Choroid plexus epithelial cell (primary cell): Measurements from ENCODE around the gene KCNK3.

ENCODE experiments used
- DNase-seq: peaks from one replicate; pipeline ENCODE4 v3.0.0-alpha.2; 2010; ENCODE audit warnings: low read depth
- H3K4me3 ChIP-seq: 2 replicates; pipeline ENCODE4 v1.5.1; 2011; ENCODE audit warnings: low read depth, mild to moderate bottlenecking, control low read depth, low read length, moderate library complexity
- TF ChIP-seq, protein P1 (sequence below): conservative IDR thresholded peaks from 2 replicates; pipeline ENCODE4 v1.5.1; 2011; ENCODE audit warnings: low read depth, mild to moderate bottlenecking, control low read depth, inconsistent platforms, low read length, moderate library complexity

Gene KCNK3

DNA sequence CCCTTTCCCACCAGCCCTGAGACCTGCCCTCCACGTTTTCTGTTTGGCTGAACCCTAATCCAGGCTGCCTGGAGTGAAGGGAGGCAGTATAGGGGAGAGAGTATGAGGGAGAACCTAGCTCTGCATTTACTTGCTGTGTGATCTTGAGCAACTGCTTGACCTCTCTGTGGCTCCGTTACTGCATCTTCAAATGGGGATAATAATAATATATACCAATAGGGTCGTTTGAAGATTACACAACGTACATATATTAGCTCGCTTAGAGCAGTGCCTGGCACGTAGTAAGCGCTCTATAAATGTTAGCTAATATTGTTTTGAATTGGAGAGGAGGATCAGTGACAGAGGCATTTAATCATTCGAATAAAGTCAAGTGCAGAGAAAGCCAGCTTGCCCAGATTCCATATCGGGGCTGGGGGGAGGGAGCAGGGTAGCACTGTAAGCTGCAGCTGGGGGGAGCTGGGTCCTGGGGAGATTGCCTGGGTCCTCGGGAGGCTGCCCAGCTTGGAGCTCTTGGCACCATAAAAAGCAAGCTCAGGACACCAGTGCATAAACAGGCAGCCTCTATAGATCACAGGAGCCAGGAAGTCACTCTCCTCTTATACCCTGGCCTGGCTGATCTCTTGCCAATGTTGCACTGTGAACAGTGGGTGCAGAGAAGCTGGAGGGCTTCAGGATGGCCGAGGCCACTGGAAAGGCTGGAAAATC is 19.1 kb downstream of the KCNK3 start:
- TF ChIP-seq, protein P1, sequence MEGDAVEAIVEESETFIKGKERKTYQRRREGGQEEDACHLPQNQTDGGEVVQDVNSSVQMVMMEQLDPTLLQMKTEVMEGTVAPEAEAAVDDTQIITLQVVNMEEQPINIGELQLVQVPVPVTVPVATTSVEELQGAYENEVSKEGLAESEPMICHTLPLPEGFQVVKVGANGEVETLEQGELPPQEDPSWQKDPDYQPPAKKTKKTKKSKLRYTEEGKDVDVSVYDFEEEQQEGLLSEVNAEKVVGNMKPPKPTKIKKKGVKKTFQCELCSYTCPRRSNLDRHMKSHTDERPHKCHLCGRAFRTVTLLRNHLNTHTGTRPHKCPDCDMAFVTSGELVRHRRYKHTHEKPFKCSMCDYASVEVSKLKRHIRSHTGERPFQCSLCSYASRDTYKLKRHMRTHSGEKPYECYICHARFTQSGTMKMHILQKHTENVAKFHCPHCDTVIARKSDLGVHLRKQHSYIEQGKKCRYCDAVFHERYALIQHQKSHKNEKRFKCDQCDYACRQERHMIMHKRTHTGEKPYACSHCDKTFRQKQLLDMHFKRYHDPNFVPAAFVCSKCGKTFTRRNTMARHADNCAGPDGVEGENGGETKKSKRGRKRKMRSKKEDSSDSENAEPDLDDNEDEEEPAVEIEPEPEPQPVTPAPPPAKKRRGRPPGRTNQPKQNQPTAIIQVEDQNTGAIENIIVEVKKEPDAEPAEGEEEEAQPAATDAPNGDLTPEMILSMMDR = no peak
- DNase-seq = no peak
- H3K4me3 ChIP-seq = no peak overlapping the region

DNA sequence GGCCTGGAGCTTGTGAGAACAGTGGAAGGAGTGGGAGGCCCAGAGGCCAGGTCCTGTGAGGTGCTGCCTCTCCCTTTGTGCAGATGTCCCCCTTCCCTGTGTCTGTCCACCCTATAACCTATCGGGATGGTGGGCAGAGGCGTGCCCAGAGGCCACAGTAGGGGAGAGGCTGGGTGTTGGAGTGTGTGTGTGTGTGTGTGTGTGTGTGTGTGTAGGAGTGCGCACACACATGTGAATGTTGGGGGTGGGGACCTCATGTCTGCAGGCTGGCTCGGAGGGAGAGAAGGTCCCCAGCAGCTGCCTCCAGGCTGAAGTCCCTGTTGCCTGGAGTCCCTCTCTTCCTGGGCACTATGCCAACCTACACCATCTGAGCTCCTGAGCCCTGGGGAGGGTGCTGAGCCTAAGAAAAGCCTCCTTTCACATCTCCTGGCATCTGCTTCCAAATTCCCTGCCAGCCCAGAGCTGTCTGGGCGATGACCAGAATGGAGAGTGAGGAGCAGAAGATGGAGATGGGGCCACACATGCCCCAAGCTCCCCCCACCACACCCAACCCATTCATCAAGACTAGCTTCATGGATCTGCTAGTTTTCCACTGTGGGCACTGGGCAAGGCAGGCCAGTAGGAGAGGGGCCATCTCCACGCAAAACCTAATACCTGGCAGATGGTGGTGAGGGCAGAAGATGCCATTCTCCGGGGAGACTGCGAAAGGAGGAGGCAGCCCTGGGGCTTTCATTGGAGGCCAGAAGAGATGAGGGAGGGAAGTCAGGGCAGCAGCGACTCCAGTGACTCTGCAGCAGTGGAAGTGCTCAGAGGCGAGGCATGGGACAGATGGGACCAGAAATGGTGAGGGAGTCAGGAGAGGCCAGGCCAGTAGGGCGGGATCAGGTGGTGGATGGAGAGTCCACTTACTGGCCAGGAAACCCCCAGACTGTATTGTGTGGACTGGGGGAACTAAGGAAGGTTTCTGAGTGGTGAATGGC is 20.3 kb downstream of the KCNK3 start:
- TF ChIP-seq, protein P1 = no peak
- no peak for DNase-seq
- H3K4me3 ChIP-seq = no peak overlapping the region

GRCh38 chr2:26715528-26716270 is 23.2 kb downstream of the KCNK3 start:
- TF ChIP-seq, protein P1 = no peak
- H3K4me3 ChIP-seq = no peak overlapping the region
- DNase-seq = no peak

DNA sequence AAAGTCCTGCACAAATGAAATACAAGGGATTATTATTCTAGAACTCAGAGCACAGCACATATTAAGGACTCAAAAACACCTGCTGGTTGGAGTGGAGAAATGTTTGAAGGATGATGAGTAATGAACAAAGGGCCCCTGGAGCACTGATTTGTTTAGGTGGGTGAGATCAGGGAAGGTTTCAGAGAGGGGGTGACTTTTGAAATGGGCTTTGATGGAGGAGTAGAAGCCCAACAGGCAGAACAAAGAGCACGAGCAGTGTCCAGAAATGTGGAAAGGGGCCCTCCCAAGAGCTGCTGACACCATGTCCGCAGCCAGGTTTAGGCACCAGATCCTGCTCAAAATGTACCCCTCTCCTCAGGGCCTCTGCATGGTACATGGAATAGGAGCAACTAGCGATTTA is 23.8 kb downstream of the KCNK3 start:
- TF ChIP-seq, protein P1 = no peak
- no peak overlapping the region for H3K4me3 ChIP-seq
- DNase-seq = no peak

DNA sequence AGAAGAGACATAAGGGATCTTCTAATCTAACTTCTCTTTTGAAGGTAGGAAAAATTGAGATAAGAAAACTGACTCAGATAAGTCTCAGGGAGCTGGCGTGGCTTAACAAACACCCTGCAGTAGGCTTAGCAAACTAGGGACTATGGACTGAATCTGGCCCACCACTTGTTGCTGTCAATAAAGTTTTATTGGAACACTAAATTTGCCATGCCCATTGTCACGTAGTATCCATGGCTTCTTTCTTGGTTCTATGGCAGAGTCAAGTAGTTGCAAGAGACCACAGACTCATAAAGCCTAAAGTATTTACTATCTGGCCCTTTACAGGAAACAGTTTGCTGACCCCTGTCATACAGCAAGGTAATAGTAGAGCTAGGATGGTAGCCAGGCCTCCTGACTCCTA is 24.2 kb downstream of the KCNK3 start:
- TF ChIP-seq, protein P1 = no peak
- DNase-seq = no peak
- no peak overlapping the region for H3K4me3 ChIP-seq

- no peak for DNase-seq
- TF ChIP-seq, protein P1 = no peak
- H3K4me3 ChIP-seq = no peak overlapping the region
Measured at GRCh38 chr2:26717362-26717761, 24.8 kb downstream of the KCNK3 start.
